C4-2B (cell line): ENCODE results near the gene FCHSD2.

ENCODE experiments used
- CTCF ChIP-seq: fragments of 450-650 bp; conservative IDR thresholded peaks from 2 replicates; pipeline ENCODE4 v1.5.1; 2017; ENCODE audit warnings: mild to moderate bottlenecking
- ZFX ChIP-seq: fragments of 450-650 bp; IDR thresholded peaks from 2 replicates; pipeline ENCODE4 v1.6.1; 2017

DNA sequence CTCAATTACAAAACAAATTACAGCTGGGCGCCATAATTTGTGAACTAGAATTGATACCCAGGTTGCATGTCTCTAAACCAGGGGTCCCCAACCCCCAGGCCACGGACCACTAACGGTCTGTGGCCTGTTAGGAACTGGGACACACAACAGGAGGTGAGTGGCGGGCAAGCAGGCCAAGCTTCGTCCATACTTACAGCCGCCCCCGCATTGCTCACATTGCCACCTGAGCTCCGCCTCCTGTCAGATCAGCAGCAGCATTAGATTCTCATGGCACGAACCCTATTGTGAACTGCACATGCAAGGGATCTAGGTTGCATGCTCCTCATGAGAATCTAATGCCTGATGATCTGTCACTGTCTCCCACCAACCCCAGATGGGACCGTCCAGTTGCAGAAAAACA is 12.9 kb downstream of the FCHSD2 start:
- TF ChIP-seq CTCF (no peak), ZFX (no peak)
